Peyer's patch (tissue), 4 donors: Measurements from ENCODE around the gene NDUFV3. TPM values are rescaled to one million over a fixed set of nuclear protein-coding genes. Genes with fewer than 3 reads are reported as not detected.
"Not testable (repeated sequence)": the region's sequence is repeated elsewhere in the genome, so short reads cannot be mapped to it uniquely, and the experiment has no call there.

Experiments
- DNase-seq, 3 donors: peaks; one replicate each; pipeline ENCODE4 v3.0.0-alpha.2; 2017 to 2019
- H3K27ac ChIP-seq, 4 donors: fragments of 200-600 bp; sonication (generic); one replicate each; pipeline ENCODE4 v1.5.1; 2016 to 2019
- H3K27me3 ChIP-seq, 2 donors: fragments of 200-600 bp; sonication (generic); one replicate each; pipeline ENCODE4 v1.5.1; 2019
- H3K36me3 ChIP-seq, 3 donors: fragments of 200-600 bp; sonication (generic); one replicate each; pipeline ENCODE4 v1.5.1; 2016 to 2019
- H3K4me1 ChIP-seq, 4 donors: fragments of 200-600 bp; sonication (generic); one replicate each; pipeline ENCODE4 v1.5.1; 2016 to 2019
- H3K4me3 ChIP-seq, 4 donors: fragments of 200-600 bp; sonication (generic); 1 replicate in 3 of 4; 2 replicates in 1 of 4; pipeline ENCODE4 v1.5.1; 2016 to 2019; ENCODE audit warnings: mild to moderate bottlenecking in 1 of 4
- H3K9me3 ChIP-seq, 4 donors: fragments of 200-600 bp; sonication (generic); one replicate each; pipeline ENCODE4 v1.5.1; 2016 to 2019; ENCODE audit warnings: mild to moderate bottlenecking in 1 of 4
- CTCF ChIP-seq, 6 experiments: fragments of 450-650 bp in 4 of 6; fragments of 200-600 bp in 2 of 6; sonication (generic) in 1 of 6; IDR thresholded peaks; one replicate each; pipeline ENCODE4 v1.5.1; 2017 to 2019; ENCODE audit warnings: antibody characterized with exemption in 6 of 6, mild to moderate bottlenecking in 3 of 6, moderate library complexity in 1 of 6
- POLR2A ChIP-seq, 2 donors: fragments of 450-650 bp; IDR thresholded peaks; one replicate each; pipeline ENCODE4 v1.5.1; 2017; ENCODE audit warnings: antibody characterized with exemption in 2 of 2, mild to moderate bottlenecking in 2 of 2, moderate library complexity in 2 of 2
- total RNA-seq, 4 donors: library from RNA; depleted of rRNA; stranded (reverse); fragments of >200 nt; gene quantifications; one replicate each; pipeline ENCODE4 v1.1.0, GENCODE V29; 2016

Gene NDUFV3
- total RNA-seq, 4 donors from 2014 or later = 32.9 to 73.4 (median 54.9) TPM

GRCh38 chr21:42931560-42932235 lies 38.6 kb downstream of the NDUFV3 start:
- H3K27me3 ChIP-seq = no peaks in the 10 kb centered on the region
- no peaks in the 10 kb centered on the region for H3K9me3 ChIP-seq
- no peaks in the 10 kb centered on the region for H3K36me3 ChIP-seq
- TF ChIP-seq POLR2A (IDR thresholded peaks at IDR 0.05) (no peak), CTCF (IDR thresholded peaks at IDR 0.05) (no peak)
- no peak overlapping the region for H3K4me3 ChIP-seq
- DNase-seq = no peak
- no peaks in the 10 kb centered on the region for H3K4me1 ChIP-seq
- no peak overlapping the region for H3K27ac ChIP-seq

GRCh38 chr21:42932378-42933136 lies 39.4 kb downstream of the NDUFV3 start:
- not testable (repeated sequence) for DNase-seq, H3K27ac ChIP-seq

GRCh38 chr21:42933137-42933970 lies 40.2 kb downstream of the NDUFV3 start:
- H3K36me3 ChIP-seq, H3K9me3 ChIP-seq, H3K27ac ChIP-seq, H3K4me3 ChIP-seq, H3K27me3 ChIP-seq, H3K4me1 ChIP-seq, DNase-seq: not testable (repeated sequence)

More at GRCh38 chr21:42932378-42933136, 39.4 kb downstream of the NDUFV3 start:
- not testable (repeated sequence) for H3K27me3 ChIP-seq, H3K4me1 ChIP-seq, H3K9me3 ChIP-seq, H3K4me3 ChIP-seq, H3K36me3 ChIP-seq

GRCh38 chr21:42933973-42934372 lies 40.9 kb downstream of the NDUFV3 start:
- not testable (repeated sequence) for H3K9me3 ChIP-seq, H3K4me3 ChIP-seq, H3K4me1 ChIP-seq, H3K27me3 ChIP-seq, H3K36me3 ChIP-seq, DNase-seq, H3K27ac ChIP-seq

GRCh38 chr21:42936360-42936759 lies 43.3 kb downstream of the NDUFV3 start:
- H3K9me3 ChIP-seq, H3K4me1 ChIP-seq, H3K36me3 ChIP-seq, H3K27ac ChIP-seq, H3K27me3 ChIP-seq, H3K4me3 ChIP-seq, DNase-seq: not testable (repeated sequence)

- H3K27ac ChIP-seq, H3K4me3 ChIP-seq, H3K27me3 ChIP-seq, H3K36me3 ChIP-seq, H3K9me3 ChIP-seq, H3K4me1 ChIP-seq, DNase-seq: not testable (repeated sequence)
These were observed 44.2 kb downstream of the NDUFV3 start for GRCh38 chr21:42937034-42937940.

GRCh38 chr21:42937960-42938605 lies 45.0 kb downstream of the NDUFV3 start:
- no peak for DNase-seq
- no peaks in the 10 kb centered on the region for H3K27me3 ChIP-seq
- no peaks in the 10 kb centered on the region for H3K9me3 ChIP-seq
- no peak overlapping the region for H3K4me3 ChIP-seq
- H3K36me3 ChIP-seq = no peaks in the 10 kb centered on the region
- H3K4me1 ChIP-seq = no peaks in the 10 kb centered on the region
- no peak for TF ChIP-seq POLR2A (IDR thresholded peaks at IDR 0.05)
- TF ChIP-seq CTCF (IDR thresholded peaks at IDR 0.05) = no peak
- H3K27ac ChIP-seq = no peak overlapping the region

GRCh38 chr21:42938606-42938995 lies 45.5 kb downstream of the NDUFV3 start:
- DNase-seq, H3K27me3 ChIP-seq, H3K4me3 ChIP-seq, H3K27ac ChIP-seq, H3K9me3 ChIP-seq, H3K36me3 ChIP-seq, H3K4me1 ChIP-seq: not testable (repeated sequence)
